Retinal pigment epithelial cell (primary cell): ENCODE results near the gene ACTL9.
A peak's percentile ranks its signal among the peaks of the same experiment; 100 is the strongest.

ENCODE experiments used
- DNase-seq: peaks from one replicate; pipeline ENCODE4 v3.0.0-alpha.2; 2010; ENCODE audit warnings: low read depth
- H3K4me3 ChIP-seq: 2 replicates; pipeline ENCODE4 v1.5.1; 2011; ENCODE audit warnings: mild to moderate bottlenecking, low read length, control low read depth, moderate library complexity
- CTCF ChIP-seq: conservative IDR thresholded peaks from 2 replicates; pipeline ENCODE4 v1.5.1; 2011; ENCODE audit warnings: low read depth, low read length, control low read depth, inconsistent platforms

The ACTL9 gene

GRCh38 chr19:8662263-8662662 lies 36.3 kb downstream of the ACTL9 start:
- DNase-seq: no peak
- TF ChIP-seq CTCF: no peak
- no peak overlapping the region for H3K4me3 ChIP-seq

- no peak for DNase-seq
- no peak for TF ChIP-seq CTCF
- no peak overlapping the region for H3K4me3 ChIP-seq
Observed at GRCh38 chr19:8659905-8660304, 38.7 kb downstream of the ACTL9 start.

DNA sequence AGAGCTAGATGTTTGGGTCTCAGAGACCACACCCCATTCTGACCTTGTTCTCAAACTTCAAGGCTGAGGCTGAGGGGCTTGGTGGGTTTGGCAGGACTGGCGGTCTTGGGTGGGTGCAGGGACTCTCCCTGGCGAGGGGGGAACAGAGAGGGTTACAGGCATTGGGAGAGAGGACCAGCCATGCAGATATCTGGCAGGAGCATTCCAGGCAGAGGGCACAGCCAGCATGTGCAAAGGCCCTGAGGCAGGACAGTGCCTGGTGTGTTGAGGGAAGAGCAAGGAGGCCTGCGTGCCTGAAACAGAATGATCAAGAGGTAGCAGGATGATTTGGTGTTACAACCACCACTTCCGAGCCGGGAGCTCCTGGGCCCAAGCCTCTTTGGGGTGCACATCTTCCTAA lies 40.7 kb downstream of the ACTL9 start:
- no peak for TF ChIP-seq CTCF
- DNase-seq: no peak
- no peak overlapping the region for H3K4me3 ChIP-seq

- no peak overlapping the region for H3K4me3 ChIP-seq
- TF ChIP-seq CTCF: no peak
- DNase-seq: no peak
Observed at GRCh38 chr19:8655340-8655709, 43.3 kb downstream of the ACTL9 start.

DNA sequence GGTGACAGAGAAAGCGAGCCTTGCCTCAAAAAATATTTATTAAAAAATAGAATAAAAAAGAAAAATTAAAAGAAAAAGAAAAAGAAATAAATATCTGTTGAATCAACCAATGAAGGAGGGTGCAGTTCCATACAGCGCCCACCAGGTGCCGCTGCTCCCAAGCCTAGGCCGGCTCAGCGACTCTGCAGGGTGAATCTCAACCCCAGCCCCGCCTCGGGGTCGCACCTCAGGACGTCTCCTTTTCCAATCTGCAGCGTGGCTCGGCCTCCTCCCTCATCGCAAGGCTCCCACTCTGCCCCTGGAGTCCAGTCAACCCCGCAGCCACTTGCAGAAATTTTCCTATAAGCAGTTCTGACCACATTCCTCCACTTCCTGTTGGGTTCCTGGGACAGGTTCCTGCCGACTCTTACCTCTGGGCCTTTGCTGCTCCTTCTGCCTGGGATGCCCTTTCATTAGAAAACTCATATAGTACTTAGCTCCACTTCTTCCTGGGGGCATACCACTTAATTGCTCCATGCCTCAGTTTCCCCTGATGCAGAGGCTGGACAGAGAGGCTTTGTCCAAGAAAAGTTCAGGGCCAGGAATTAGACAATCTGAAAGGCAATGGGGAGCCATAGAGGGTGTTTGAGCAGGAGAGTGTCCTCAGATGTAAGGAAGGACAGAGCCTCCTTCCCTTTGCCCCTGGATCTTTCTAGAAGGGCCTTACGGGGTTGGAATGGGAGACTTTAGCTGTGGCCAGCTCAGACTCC lies 43.8 kb downstream of the ACTL9 start:
- no peak overlapping the region for H3K4me3 ChIP-seq
- peak; percentile 91 for TF ChIP-seq CTCF
- no peak for DNase-seq

DNA sequence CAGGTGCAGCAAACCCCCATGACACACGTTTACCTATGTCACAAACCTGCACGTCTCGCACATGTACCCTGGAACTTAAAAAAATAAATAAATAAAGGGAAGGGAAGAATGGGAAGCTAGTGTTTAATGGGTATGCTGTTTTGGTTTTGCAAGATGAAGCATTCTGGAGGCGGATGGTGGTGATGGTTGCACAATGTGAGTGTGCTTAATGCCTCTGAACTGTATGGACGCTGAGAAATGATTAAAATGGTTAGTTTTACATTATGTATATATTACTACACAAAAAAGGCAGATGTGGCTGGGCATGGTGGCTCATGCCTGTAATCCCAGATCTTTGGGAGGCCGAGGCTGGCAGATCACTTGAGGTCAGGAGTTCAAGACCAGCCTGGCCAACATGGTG lies 50.4 kb downstream of the ACTL9 start:
- no peak for DNase-seq
- no peak for TF ChIP-seq CTCF
- no peak overlapping the region for H3K4me3 ChIP-seq
